Karpas-422 (cell line): ENCODE measurements around the gene SPOP. TPM values are rescaled to one million over a fixed set of nuclear protein-coding genes. Genes with fewer than 3 reads are reported as not detected.
A peak's percentile ranks its signal among the peaks of the same experiment; 100 is the strongest.

Experiments
- DNase-seq: peaks from one replicate; pipeline ENCODE4 v3.0.0-alpha.2; 2015
- H2AFZ ChIP-seq: fragments of 200-600 bp; sonication (generic); 2 replicates; pipeline ENCODE4 v1.6.1; 2014; ENCODE audit warnings: antibody characterized with exemption, low read length, mixed read lengths
- H3K27ac ChIP-seq: fragments of 200-600 bp; sonication (generic); 2 replicates; pipeline ENCODE4 v1.5.1; 2014; ENCODE audit warnings: mild to moderate bottlenecking, low read length, moderate library complexity
- H3K27me3 ChIP-seq: fragments of 200-600 bp; sonication (generic); 2 replicates; pipeline ENCODE4 v1.6.1; 2014; ENCODE audit warnings: low read length, mixed read lengths
- H3K36me3 ChIP-seq: fragments of 200-600 bp; sonication (generic); 2 replicates; pipeline ENCODE4 v1.6.1; 2014; ENCODE audit warnings: low read length, mixed read lengths; ENCODE audit not compliant: insufficient read depth
- H3K4me1 ChIP-seq: fragments of 200-600 bp; sonication (generic); 2 replicates; pipeline ENCODE4 v1.6.1; 2014; ENCODE audit warnings: mild to moderate bottlenecking, low read length, mixed read lengths
- H3K4me2 ChIP-seq: fragments of 200-600 bp; sonication (generic); 2 replicates; pipeline ENCODE4 v1.6.1; 2014; ENCODE audit warnings: low read length, low read depth, mild to moderate bottlenecking; ENCODE audit not compliant: poor library complexity, severe bottlenecking
- H3K4me3 ChIP-seq: fragments of 200-600 bp; sonication (generic); 2 replicates; pipeline ENCODE4 v1.5.1; 2014; ENCODE audit warnings: mild to moderate bottlenecking, antibody characterized with exemption, low read length, mixed read lengths
- H3K79me2 ChIP-seq: fragments of 200-600 bp; sonication (generic); 2 replicates; pipeline ENCODE4 v1.6.1; 2014; ENCODE audit warnings: mild to moderate bottlenecking, low read length, mixed read lengths
- H3K9ac ChIP-seq: fragments of 200-600 bp; sonication (generic); 2 replicates; pipeline ENCODE4 v1.6.0; 2014; ENCODE audit warnings: low read length
- H3K9me2 ChIP-seq: fragments of 200-600 bp; sonication (generic), shearing (Covaris generic); replicated peaks from 2 replicates; pipeline ENCODE4 v1.6.0; 2014; ENCODE audit warnings: mild to moderate bottlenecking, low read length, moderate library complexity; ENCODE audit not compliant: insufficient read depth
- H3K9me3 ChIP-seq: fragments of 300-700, 200-600 bp; sonication (generic); 2 replicates; pipeline ENCODE4 v1.6.1; 2014; ENCODE audit warnings: low read length, mixed read lengths
- H4K20me1 ChIP-seq: fragments of 200-600 bp; sonication (generic); 2 replicates; pipeline ENCODE4 v1.6.1; 2014; ENCODE audit warnings: mild to moderate bottlenecking, antibody characterized with exemption, low read length, low read depth; ENCODE audit not compliant: insufficient read depth
- total RNA-seq: library from RNA; depleted of rRNA; stranded (reverse); fragments of >200 nt; shearing (Covaris generic); gene quantifications from 2 replicates; pipeline ENCODE4 v1.2.3, GENCODE V29; 2014; ENCODE audit warnings: low replicate concordance

The SPOP gene
- total RNA-seq, 1 experiment from 2014 or later, result 49.0 TPM

DNA sequence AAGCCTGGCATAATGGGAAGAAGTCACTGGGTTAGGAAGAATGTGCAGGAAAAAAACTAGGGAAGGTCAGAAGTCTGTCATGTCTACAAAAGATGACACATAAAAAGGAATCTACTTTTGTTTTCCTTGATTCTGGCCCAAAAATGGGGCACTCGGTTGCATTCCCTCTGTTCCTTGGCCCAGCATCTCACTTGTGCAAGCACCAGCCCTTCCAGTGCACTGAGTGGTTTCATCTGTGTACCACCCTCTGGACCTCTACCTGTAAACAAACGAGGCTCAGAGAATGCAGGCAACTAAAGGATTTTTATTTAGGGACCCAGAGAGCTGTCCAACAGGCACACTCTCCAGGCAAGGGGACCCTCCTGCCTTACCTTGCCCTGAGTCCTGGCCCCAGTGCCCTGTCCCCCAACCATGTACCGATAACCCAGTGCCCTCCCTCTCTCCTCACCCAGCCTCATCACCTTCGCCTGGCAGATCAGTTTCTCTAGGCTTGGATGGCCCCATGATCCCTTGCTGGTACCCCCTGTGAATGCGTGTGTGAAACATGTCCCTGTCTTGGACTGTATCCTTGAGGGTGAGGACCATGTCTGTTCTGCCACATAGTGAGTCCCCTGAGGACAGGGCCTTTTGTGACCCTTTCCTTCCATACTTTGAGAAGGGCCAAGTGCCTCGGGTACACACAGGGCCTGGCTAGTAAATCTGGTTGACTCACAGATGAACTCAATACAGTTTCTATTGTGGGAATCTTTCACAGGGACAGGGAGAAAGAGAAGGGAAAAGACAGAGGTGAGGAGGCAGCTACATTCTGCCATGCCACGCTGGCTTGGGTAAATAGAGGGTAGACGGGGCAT lies 88.9 kb downstream of the SPOP start:
- DNase-seq, result no peak
- Histone ChIP-seq H3K27ac (no peak overlapping the region), H4K20me1 (no peaks in the 10 kb centered on the region), H3K79me2 (no peaks in the 10 kb centered on the region), H3K4me2 (no peak overlapping the region), H3K36me3 (no peaks in the 10 kb centered on the region), H2AFZ (no peak overlapping the region), H3K9me2 (no peaks in the 10 kb centered on the region), H3K4me1 (no peaks in the 10 kb centered on the region), H3K4me3 (no peak overlapping the region), H3K9me3 (no peaks in the 10 kb centered on the region), H3K9ac (no peak overlapping the region), H3K27me3 (no peaks in the 10 kb centered on the region)

DNA sequence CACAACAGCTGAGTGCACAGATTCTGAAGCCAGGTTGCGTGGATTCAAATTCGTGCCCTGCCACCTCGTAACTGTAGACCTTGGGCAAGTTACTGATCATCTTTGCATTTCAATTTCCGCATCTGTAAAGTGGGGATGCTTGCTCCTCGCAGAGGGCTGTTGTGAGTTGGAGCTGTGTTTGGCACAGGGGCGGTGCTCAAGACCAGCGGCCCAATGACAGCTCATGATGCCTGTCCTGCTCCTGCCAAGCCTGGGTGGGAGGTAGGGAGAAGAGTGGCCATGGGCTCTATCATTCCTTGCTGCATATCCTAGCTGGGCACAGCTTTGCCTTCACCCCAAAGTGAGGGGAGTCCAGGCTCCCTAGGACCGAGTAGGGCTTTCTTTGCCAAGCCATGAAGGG lies 89.6 kb downstream of the SPOP start:
- Histone ChIP-seq H3K9me3 (no peaks in the 10 kb centered on the region), H4K20me1 (no peaks in the 10 kb centered on the region), H3K27ac (no peak overlapping the region), H3K4me1 (no peaks in the 10 kb centered on the region), H3K9me2 (no peaks in the 10 kb centered on the region), H3K79me2 (no peaks in the 10 kb centered on the region), H3K27me3 (no peaks in the 10 kb centered on the region), H3K4me3 (no peak overlapping the region), H3K36me3 (no peaks in the 10 kb centered on the region), H3K9ac (no peak overlapping the region), H3K4me2 (no peak overlapping the region), H2AFZ (no peak overlapping the region)
- DNase-seq, result no peak

DNA sequence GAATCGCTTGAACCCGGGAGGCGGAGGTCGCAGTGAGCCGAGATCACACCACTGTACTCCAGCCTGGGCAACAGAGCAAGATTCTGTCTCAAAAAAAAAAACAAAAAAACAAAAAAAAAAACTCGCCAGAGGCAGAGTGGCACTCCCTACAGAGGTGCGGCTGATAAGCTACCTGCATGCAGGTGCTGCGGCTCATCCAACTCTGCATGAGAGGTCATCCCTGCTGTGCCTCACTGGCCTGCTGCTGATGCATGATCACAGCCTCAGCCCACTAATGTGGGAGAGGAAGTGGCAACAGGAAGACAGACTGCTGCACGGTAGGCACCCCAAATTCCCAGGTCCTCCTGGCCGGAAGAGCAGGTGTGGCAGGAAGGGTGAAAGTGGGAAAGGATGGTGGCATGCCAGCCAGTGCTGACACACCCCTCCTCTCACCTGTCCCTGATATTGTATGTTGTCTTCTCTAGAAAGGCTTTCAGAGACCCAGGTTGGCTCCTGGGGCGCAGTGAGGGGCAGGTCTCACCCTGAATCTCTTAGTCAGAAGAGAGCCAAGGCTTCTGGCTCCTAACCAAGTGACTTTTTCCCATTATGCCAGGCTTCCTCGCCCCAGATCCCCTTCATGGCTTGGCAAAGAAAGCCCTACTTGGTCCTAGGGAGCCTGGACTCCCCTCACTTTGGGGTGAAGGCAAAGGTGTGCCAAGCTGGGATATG lies 90.4 kb downstream of the SPOP start:
- Histone ChIP-seq H3K9ac (no peak overlapping the region), H3K4me1 (no peaks in the 10 kb centered on the region), H3K36me3 (no peaks in the 10 kb centered on the region), H3K9me3 (no peaks in the 10 kb centered on the region), H4K20me1 (no peaks in the 10 kb centered on the region), H3K27ac (no peak overlapping the region), H3K27me3 (no peaks in the 10 kb centered on the region), H3K79me2 (no peaks in the 10 kb centered on the region), H2AFZ (no peak overlapping the region), H3K9me2 (no peaks in the 10 kb centered on the region), H3K4me2 (no peak overlapping the region), H3K4me3 (no peak overlapping the region)
- DNase-seq, result no peak

DNA sequence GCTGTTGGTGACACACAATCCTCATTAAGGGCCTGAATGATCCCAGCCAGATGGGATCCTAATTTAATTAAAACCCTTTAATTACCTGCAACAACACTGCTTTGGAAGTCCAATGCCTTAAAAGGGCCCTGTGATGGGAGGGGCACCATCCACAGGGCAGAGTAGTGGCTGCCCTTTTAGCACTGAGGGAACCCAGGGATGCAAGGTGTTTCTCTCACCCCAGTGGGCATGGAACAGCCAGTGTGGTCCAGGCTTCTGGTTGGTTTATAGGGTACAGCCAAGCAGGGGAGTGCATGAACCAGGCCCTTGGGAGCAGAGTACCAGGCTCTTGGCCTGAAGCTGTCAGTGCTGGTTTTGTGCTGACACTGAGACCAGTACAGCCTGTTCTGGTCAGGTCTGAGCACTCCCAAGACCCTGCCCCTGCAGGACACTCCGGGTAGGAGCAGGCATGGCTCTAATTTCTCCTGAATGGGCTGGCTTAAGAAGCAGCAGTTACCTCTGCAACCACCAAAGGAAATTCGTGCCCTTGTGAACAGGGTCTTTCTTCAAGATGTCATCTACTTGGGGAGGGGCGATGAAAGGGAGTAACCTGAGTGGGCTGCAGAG lies 92.4 kb downstream of the SPOP start:
- Histone ChIP-seq H3K4me3 (no peak overlapping the region), H2AFZ (no peak overlapping the region), H3K79me2 (no peaks in the 10 kb centered on the region), H3K4me2 (no peak overlapping the region), H3K27me3 (no peaks in the 10 kb centered on the region), H3K27ac (no peak overlapping the region), H3K9ac (no peak overlapping the region), H3K36me3 (no peaks in the 10 kb centered on the region), H3K4me1 (no peaks in the 10 kb centered on the region), H4K20me1 (no peaks in the 10 kb centered on the region), H3K9me3 (no peaks in the 10 kb centered on the region), H3K9me2 (no peaks in the 10 kb centered on the region)
- DNase-seq, result peak; percentile 48

DNA sequence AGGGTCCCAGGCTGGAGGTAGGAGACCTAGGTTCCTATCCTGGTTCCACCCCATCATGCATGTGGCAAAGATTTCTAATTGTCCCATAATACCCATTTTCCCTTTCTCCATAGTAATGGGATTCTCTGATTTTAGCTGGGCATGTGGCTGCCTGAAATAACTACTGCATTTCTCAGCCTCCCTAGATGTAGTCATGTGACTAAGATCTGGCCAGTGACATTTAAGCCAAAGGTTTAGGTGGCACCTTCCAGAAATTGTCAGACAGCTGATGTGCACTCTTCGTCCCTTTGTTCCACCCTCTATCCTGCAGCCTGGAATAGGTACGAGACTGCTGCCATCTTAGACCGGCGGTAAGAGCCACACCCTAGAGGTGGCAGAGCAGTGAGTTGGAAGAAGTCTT lies 94.0 kb downstream of the SPOP start:
- no peaks in the 10 kb centered on the region for H3K9me3 ChIP-seq
- no peaks in the 10 kb centered on the region for H3K4me1 ChIP-seq
- no peaks in the 10 kb centered on the region for H3K36me3 ChIP-seq
- no peaks in the 10 kb centered on the region for H3K27me3 ChIP-seq
- no peaks in the 10 kb centered on the region for H3K9me2 ChIP-seq
- no peak overlapping the region for H3K4me2 ChIP-seq
- H3K9ac ChIP-seq, result no peak overlapping the region
- no peak overlapping the region for H3K4me3 ChIP-seq
- H3K79me2 ChIP-seq, result no peaks in the 10 kb centered on the region
- H3K27ac ChIP-seq, result no peak overlapping the region
- no peaks in the 10 kb centered on the region for H4K20me1 ChIP-seq
- no peak for DNase-seq
- no peak overlapping the region for H2AFZ ChIP-seq

DNA sequence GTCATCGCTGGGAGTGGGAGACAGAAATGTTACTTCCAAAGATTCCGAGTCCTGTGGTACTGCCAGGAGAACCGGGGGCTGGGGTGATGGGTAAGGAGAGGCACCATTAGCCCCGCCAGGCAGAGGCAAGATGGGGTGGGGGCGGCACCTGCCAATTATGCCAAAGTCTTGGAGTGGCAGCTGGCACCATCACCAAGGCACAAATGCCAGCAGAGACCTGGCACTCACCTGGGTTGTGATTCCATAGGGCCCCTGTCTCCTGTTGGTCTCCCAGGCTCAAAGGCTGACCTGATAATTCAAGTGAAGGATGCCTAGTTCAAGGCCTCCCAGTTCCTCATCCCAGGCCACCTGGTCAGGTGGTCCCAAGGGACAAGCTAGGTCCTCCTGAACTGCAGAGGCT lies 94.7 kb downstream of the SPOP start:
- no peaks in the 10 kb centered on the region for H3K27me3 ChIP-seq
- no peak overlapping the region for H3K4me2 ChIP-seq
- no peak overlapping the region for H3K27ac ChIP-seq
- no peak overlapping the region for H3K9ac ChIP-seq
- no peaks in the 10 kb centered on the region for H3K9me3 ChIP-seq
- H4K20me1 ChIP-seq, result no peaks in the 10 kb centered on the region
- no peak overlapping the region for H2AFZ ChIP-seq
- H3K36me3 ChIP-seq, result no peaks in the 10 kb centered on the region
- no peaks in the 10 kb centered on the region for H3K4me1 ChIP-seq
- no peaks in the 10 kb centered on the region for H3K9me2 ChIP-seq
- no peak for DNase-seq
- H3K4me3 ChIP-seq, result no peak overlapping the region
- H3K79me2 ChIP-seq, result no peaks in the 10 kb centered on the region

DNA sequence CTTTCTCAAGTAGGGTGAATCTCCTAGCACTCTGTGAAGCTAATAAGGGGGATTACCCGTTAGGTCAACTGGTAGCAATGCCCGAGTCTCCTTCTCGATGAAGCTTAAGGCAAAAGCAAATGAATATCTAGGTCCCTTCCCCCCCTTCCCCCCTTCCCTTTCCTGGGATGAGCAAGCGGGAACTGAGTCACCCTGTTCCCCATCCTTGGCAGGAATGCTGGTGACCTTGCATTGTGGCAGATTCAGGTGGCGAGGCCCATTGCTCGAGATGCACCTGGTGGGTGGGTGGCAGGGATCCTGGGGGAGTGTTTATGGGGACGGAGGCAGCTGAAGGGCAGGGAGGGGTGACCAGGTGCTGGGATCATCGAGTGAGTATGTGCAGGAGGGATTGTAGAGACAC lies 95.1 kb downstream of the SPOP start:
- Histone ChIP-seq H3K4me1 (no peaks in the 10 kb centered on the region), H3K36me3 (no peaks in the 10 kb centered on the region), H3K27ac (no peak overlapping the region), H2AFZ (no peak overlapping the region), H3K79me2 (no peaks in the 10 kb centered on the region), H3K4me3 (no peak overlapping the region), H3K4me2 (no peak overlapping the region), H3K9me2 (no peaks in the 10 kb centered on the region), H3K27me3 (no peaks in the 10 kb centered on the region), H3K9ac (no peak overlapping the region), H3K9me3 (no peaks in the 10 kb centered on the region), H4K20me1 (no peaks in the 10 kb centered on the region)
- no peak for DNase-seq

DNA sequence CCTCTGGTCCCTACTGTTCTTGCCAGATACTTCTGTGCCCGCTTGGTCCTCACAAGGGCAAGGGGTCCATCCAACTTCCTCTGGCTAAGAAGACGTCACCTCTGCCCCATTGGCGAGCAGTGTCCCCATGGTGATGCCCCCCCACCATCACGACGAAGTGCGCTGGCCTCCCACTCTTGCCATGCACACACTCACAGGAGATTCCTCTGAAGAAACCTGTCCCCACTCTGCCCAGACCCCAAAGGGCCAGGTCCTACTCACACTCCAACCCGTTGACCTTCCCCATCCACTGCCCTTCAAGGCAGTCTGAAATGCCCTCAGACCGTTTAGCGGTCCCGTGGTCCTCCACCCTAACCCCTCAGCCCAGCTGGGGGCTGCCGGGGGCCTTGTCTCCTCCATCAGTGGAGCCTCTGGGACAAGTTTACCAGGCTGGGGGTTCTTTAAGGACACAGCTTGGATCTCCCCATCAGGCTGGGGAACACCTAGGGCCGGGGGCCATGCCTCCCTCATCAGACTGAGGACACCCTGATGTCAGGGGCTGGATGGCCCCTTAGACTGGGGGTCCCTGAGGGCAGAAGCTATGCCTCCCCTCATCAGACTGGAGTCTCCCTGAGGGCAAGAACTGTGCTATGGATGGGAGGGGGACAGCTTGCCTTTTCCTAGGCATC lies 95.7 kb downstream of the SPOP start:
- no peaks in the 10 kb centered on the region for H3K36me3 ChIP-seq
- no peaks in the 10 kb centered on the region for H3K4me1 ChIP-seq
- no peaks in the 10 kb centered on the region for H3K9me2 ChIP-seq
- no peak overlapping the region for H3K9ac ChIP-seq
- H3K27ac ChIP-seq, result no peak overlapping the region
- no peaks in the 10 kb centered on the region for H4K20me1 ChIP-seq
- H3K27me3 ChIP-seq, result no peaks in the 10 kb centered on the region
- no peak for DNase-seq
- H3K4me2 ChIP-seq, result no peak overlapping the region
- no peak overlapping the region for H2AFZ ChIP-seq
- H3K79me2 ChIP-seq, result no peaks in the 10 kb centered on the region
- H3K9me3 ChIP-seq, result no peaks in the 10 kb centered on the region
- H3K4me3 ChIP-seq, result no peak overlapping the region
